Fibroblast of lung (primary cell): Measurements from ENCODE around the gene ECSIT. TPM values are rescaled to one million over a fixed set of nuclear protein-coding genes. Genes with fewer than 3 reads are reported as not detected.
A peak's percentile ranks its signal among the peaks of the same experiment; 100 is the strongest.

Source experiments
- DNase-seq, 2 donors: peaks; one replicate each; pipeline versions ENCODE4 v3.0.0 to v3.0.0-alpha.2; 2010; ENCODE audit warnings: low read depth in 2 of 2
- H2AFZ ChIP-seq: 2 replicates; pipeline ENCODE4 v1.5.1; 2012; ENCODE audit warnings: low read length, control low read depth, inconsistent platforms
- H3K27ac ChIP-seq: 2 replicates; pipeline ENCODE4 v1.5.1; 2011; ENCODE audit warnings: low read length, control low read depth; ENCODE audit not compliant: insufficient read depth
- H3K27me3 ChIP-seq: 2 replicates; pipeline ENCODE4 v1.5.1; 2011; ENCODE audit warnings: mild to moderate bottlenecking, low read length; ENCODE audit not compliant: control insufficient read depth, insufficient read depth
- H3K36me3 ChIP-seq: 2 replicates; pipeline ENCODE4 v1.5.1; 2011; ENCODE audit warnings: low read length; ENCODE audit not compliant: control insufficient read depth, insufficient read depth
- H3K4me1 ChIP-seq: 2 replicates; pipeline ENCODE4 v1.5.1; 2011; ENCODE audit warnings: low read length; ENCODE audit not compliant: control insufficient read depth, insufficient read depth; ENCODE audit errors: extremely low read depth
- H3K4me2 ChIP-seq: 2 replicates; pipeline ENCODE4 v1.5.1; 2011; ENCODE audit warnings: low read length, control low read depth; ENCODE audit not compliant: insufficient read depth; ENCODE audit errors: extremely low read depth
- H3K4me3 ChIP-seq, 4 experiments: fragments of 200-600 bp in 1 of 4; sonication (generic) in 1 of 4; replicated peaks in 1 of 4; 2 replicates each; pipeline ENCODE4 v1.5.1; 2011 to 2016; ENCODE audit warnings: low read length in 4 of 4, low read depth in 3 of 4, mild to moderate bottlenecking in 3 of 4, control low read depth in 2 of 4, inconsistent platforms in 1 of 4, mixed read lengths in 1 of 4; ENCODE audit not compliant: insufficient read depth in 1 of 4; ENCODE audit errors: control extremely low read depth in 1 of 4
- H3K79me2 ChIP-seq: 2 replicates; pipeline ENCODE4 v1.5.1; 2012; ENCODE audit warnings: mild to moderate bottlenecking, low read length, inconsistent platforms; ENCODE audit not compliant: control insufficient read depth, insufficient read depth
- H3K9ac ChIP-seq: 2 replicates; pipeline ENCODE4 v1.5.1; 2011; ENCODE audit warnings: mild to moderate bottlenecking, low read length, control low read depth; ENCODE audit not compliant: insufficient read depth
- H3K9me3 ChIP-seq: 2 replicates; pipeline ENCODE4 v1.5.1; 2012; ENCODE audit warnings: low read depth, low read length; ENCODE audit not compliant: control insufficient read depth, insufficient read depth
- H4K20me1 ChIP-seq: 2 replicates; pipeline ENCODE4 v1.5.1; 2011; ENCODE audit warnings: low read length; ENCODE audit not compliant: control insufficient read depth, insufficient read depth; ENCODE audit errors: extremely low read depth
- EZH2 ChIP-seq: IDR thresholded peaks from 2 replicates; pipeline ENCODE4 v1.5.1; 2012; ENCODE audit warnings: low read length, control low read depth, mild to moderate bottlenecking; ENCODE audit errors: missing control alignments
- polyA plus RNA-seq, 2 donors: library from polyadenylated mRNA; depleted of rRNA in 1 of 2; stranded (reverse) in 1 of 2; unstranded in 1 of 2; fragments of >200 nt; gene quantifications; 2 replicates each; pipeline ENCODE4 v1.2.1, GENCODE V29; 2011 to 2012; ENCODE audit warnings: missing spikeins in 1 of 2
- total RNA-seq: library from RNA; depleted of rRNA; stranded (reverse); fragments of >200 nt; gene quantifications from 2 replicates; pipeline ENCODE4 v1.2.1, GENCODE V29; 2014
- TF ChIP-seq, protein P1 (sequence below), 2 donors: IDR thresholded peaks in 1 of 2; conservative IDR thresholded peaks in 1 of 2; 1 replicate in 1 of 2; 2 replicates in 1 of 2; pipeline ENCODE4 v1.5.1; 2011 to 2012; ENCODE audit warnings: low read length in 2 of 2, control low read depth in 1 of 2, inconsistent platforms in 1 of 2, low read depth in 1 of 2, mild to moderate bottlenecking in 1 of 2

The ECSIT gene
- total and polyA plus RNA-seq, 2 donors (not counting 1 experiment from before 2014, with no cell fraction given): 19.3 to 33.5 TPM

DNA sequence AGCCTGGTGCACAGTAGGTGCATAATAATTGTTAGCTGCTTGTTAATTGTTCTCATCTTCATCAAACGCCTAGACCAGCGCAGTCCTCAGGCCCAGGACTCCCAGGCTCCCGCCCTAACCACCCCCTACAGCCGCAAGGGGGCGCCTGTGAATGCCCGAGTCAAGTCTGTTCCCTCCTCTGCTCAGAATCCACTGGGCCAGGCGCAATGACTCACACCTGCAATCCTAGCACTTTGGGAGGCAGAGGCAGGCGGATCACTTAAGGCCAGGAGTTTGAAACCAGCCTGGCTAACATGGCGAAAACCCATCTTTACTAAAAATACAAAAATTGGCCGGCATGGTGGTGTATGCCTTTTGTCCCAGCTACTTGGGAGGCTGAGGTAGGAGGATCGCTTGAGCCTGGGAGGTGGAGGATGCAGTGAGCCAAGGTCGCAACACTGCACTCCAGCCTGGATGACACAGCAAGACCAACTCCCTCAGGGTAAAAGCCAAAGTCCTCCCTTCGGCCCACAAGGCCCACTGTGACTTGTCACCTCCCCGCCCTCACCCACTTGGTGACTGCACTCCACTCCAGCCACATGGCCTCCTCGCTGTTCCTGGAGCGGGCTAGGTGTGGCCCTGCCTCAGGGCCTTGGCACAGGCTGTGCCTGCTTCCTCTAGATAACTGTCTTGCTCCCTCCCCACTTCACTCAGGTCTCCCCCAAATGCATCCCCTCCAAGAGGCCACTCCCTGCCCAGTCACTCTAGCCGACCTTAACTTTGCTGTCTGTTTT lies 32.4 kb downstream of the ECSIT start:
- Histone ChIP-seq H3K79me2 (no peaks in the 10 kb centered on the region), H4K20me1 (no peaks in the 10 kb centered on the region), H3K4me2 (no peak overlapping the region), H3K4me3 (no peak overlapping the region), H3K9ac (no peak overlapping the region), H3K9me3 (no peaks in the 10 kb centered on the region), H3K36me3 (no peaks in the 10 kb centered on the region), H2AFZ (no peak overlapping the region), H3K4me1 (no peaks in the 10 kb centered on the region), H3K27me3 (no peaks in the 10 kb centered on the region), H3K27ac (no peak overlapping the region)
- TF ChIP-seq EZH2: no peak
- TF ChIP-seq, protein P1, sequence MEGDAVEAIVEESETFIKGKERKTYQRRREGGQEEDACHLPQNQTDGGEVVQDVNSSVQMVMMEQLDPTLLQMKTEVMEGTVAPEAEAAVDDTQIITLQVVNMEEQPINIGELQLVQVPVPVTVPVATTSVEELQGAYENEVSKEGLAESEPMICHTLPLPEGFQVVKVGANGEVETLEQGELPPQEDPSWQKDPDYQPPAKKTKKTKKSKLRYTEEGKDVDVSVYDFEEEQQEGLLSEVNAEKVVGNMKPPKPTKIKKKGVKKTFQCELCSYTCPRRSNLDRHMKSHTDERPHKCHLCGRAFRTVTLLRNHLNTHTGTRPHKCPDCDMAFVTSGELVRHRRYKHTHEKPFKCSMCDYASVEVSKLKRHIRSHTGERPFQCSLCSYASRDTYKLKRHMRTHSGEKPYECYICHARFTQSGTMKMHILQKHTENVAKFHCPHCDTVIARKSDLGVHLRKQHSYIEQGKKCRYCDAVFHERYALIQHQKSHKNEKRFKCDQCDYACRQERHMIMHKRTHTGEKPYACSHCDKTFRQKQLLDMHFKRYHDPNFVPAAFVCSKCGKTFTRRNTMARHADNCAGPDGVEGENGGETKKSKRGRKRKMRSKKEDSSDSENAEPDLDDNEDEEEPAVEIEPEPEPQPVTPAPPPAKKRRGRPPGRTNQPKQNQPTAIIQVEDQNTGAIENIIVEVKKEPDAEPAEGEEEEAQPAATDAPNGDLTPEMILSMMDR (conservative IDR thresholded peaks at IDR 0.05 in 1 of 2, IDR thresholded peaks at IDR 0.05 in 1 of 2; ENCODE audit: low read depth in 1 of 2, low read length in 2 of 2): peak; percentile 59 to 71
- peak; percentile 73 to 83 for DNase-seq

DNA sequence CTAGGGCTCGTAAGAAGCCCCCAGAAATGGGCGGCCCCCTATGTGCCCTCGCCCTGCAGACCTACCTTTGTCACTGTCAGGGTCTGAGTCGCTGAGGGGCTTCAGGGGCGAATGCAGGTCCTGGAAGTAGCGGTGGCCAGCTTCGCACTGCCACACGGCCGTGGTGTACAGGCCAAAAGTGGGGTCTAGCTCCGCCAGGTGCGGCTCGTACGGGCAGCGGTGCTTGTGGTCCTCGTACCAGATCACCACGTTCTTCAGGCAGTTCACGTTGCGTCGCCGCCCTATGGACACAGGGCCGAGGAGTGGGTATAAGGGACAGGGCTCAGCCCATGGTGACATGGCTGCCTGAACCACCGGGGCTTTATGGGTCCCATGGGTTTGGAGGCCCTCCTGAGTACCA lies 33.0 kb downstream of the ECSIT start:
- no peak overlapping the region for H2AFZ ChIP-seq
- no peak for TF ChIP-seq EZH2
- TF ChIP-seq, protein P1 (conservative IDR thresholded peaks at IDR 0.05 in 1 of 2, IDR thresholded peaks at IDR 0.05 in 1 of 2; ENCODE audit: low read depth in 1 of 2, low read length in 2 of 2): no peak

DNA sequence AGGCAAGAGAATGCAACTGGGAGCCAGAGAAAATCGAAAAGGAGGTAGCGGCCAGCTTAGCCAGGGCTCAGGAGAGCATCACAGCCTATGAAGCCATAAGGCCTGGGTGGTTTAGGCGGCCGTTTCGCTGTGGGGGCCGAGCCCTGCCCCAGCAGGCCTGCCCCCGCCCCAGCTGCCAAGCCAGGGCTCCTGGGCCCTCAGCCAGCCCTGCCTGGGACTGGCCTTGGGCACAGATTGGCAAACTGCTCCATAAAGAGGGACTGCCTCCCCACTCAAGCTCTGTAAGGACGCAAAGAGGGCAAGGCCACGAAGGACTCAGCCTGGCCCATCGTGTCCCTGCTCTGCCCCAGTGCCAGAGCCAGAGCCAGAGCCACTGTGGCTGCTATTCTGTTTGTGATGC lies 33.5 kb downstream of the ECSIT start:
- Histone ChIP-seq H3K79me2 (no peaks in the 10 kb centered on the region), H2AFZ (no peak overlapping the region), H3K36me3 (peaks cover 2% of the 10 kb centered on the region), H3K9ac (no peak overlapping the region), H3K9me3 (no peaks in the 10 kb centered on the region), H3K4me2 (no peak overlapping the region), H3K4me1 (no peaks in the 10 kb centered on the region), H4K20me1 (no peaks in the 10 kb centered on the region), H3K4me3 (no peak overlapping the region), H3K27me3 (no peaks in the 10 kb centered on the region), H3K27ac (no peak overlapping the region)
- TF ChIP-seq, protein P1 (conservative IDR thresholded peaks at IDR 0.05 in 1 of 2, IDR thresholded peaks at IDR 0.05 in 1 of 2; ENCODE audit: low read depth in 1 of 2, low read length in 2 of 2): no peak
- no peak for TF ChIP-seq EZH2
- DNase-seq: no peak

More for the DNA sequence above, 33.0 kb downstream of the ECSIT start:
- Histone ChIP-seq H3K4me2 (no peak overlapping the region), H3K9me3 (no peaks in the 10 kb centered on the region), H3K27ac (no peak overlapping the region), H3K36me3 (no peaks in the 10 kb centered on the region), H3K4me3 (no peak overlapping the region), H4K20me1 (no peaks in the 10 kb centered on the region), H3K79me2 (no peaks in the 10 kb centered on the region), H3K9ac (no peak overlapping the region), H3K4me1 (no peaks in the 10 kb centered on the region), H3K27me3 (no peaks in the 10 kb centered on the region)
- no peak for DNase-seq
